NCI-H1930 (cell line): ENCODE results near the gene DRD2.

Source experiments
- DNase-seq, 2 experiments: peaks; one replicate each; lab custom pipeline; 2025; lab: John Stamatoyannopoulos, UW

DRD2 gene

DNA sequence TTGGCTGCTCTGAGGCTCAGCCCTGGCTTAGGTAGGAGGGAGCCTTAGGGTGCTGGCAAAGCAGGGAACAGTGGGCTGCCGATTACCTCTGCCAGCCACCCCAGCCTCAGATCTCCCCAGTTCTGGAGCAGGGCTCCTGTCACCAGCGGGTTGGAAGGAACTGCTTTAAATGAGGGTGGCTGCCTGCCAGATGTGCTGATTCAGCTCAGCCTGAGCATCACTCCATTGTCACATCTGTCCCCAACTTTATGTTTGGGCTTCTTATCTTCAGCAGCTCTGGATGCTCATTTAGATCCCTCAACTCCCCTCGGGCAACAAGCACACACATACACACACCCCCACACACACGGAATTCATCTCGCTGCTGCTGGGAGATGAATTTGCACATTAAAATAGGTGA is 104.6 kb downstream of the DRD2 start:
- no peak for DNase-seq

DNA sequence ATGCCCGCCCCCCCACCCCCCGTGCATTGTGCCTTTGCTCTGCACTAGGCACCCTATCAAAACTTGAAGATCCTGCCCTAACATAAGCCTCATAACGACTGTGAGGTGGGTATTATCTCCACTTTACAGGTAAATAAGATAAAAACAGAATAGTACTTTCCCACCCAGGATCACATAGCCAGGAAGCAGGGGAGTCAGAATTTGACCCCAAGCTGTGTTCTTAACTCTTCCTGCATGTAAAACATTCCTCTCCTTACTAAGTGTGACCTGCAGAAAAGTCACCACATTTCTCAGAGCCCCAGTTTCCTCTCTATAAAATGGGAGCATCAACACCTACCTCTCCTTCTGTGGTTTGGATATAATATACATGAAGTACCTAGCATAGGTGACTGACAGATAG is 105.8 kb downstream of the DRD2 start:
- no peak for DNase-seq

DNA sequence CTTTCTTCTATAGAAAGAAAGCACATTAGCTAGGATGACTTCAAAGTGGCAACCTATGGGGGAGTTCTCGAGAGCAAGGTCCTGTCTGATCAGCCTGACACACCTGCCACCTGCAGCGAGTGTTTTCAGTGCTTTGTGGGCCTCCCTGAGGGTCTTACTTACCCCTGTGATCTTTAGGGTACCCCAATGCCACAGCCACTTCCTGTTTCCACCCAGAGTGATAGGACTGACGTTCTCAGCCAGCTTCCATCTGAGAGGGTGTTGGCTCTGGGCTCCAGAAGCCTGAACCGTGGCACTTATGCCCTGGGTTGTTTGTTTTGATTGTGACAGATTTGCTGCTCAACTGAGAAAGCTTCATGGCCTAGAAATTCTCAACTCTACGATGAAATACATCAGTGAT is 109.3 kb downstream of the DRD2 start:
- DNase-seq, result no peak

DNA sequence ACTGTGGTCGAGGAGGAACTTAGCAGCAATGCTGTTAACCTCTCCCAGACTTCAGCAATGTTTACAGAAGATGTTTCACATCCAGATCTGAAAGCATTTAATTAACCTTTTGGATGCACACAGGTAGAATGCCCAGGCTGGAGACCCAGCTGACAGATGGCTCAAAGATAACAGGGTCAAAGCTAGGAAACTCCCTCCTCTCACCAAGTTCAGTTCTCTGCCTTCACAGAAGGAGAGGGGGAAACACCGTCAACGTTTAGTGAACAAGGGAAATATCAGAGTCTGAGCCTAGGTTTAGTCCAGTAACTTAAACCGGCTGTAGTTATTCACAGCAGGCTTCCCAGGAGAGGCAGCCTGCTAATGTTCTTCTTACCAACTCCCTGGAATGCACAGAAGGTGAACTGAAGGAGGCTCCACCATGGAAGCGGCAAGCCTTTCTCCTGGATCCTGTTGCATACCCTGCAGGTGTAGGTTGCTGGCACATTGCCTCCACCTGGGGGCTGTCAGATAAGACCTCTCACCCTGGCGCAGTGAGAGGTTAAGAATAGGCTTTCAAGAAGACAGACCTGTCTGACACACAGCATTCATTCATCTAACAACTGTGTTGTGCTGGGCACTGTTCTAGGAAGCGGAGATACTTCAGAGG is 111.1 kb downstream of the DRD2 start:
- DNase-seq, result no peak

DNA sequence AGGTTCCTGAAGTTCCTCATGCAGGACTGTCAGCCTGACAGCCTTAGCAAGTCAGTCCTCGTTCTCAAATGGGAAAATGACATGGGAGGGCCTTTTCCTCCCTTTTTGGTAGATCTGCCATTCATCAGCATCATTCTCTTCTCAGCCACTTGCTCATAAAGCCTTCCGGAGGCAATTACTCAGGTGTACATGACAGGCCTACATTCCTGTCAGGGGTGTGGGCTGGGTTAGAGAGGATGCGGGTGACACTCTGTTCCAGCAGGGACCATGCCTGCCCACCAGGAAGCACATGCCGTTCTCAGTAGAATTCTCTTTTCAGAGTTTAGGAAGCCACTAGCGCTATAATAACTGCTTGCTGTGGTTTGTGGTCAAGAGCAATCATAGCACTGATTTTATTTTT is 111.8 kb downstream of the DRD2 start:
- no peak for DNase-seq
